Adrenal gland (tissue), 12 donors: ENCODE data around the gene ACYP1. TPM values are rescaled to one million over a fixed set of nuclear protein-coding genes. Genes with fewer than 3 reads are reported as not detected.
"Not testable (repeated sequence)": the region's sequence is repeated elsewhere in the genome, so short reads cannot be mapped to it uniquely, and the experiment has no call there.

Experiments used
- DNase-seq, 7 donors: peaks; one replicate each; pipeline ENCODE4 v3.0.0-alpha.2; 2019 to 2020
- H3K27ac ChIP-seq, 5 donors: fragments of 200-600 bp; sonication (generic) in 4 of 5; 1 replicate in 3 of 5; 2 replicates in 2 of 5; pipeline versions ENCODE4 v1.5.1 to v1.8.0; 2016 to 2020; ENCODE audit warnings: mild to moderate bottlenecking in 1 of 5
- H3K27me3 ChIP-seq: fragments of 200-600 bp; 2 replicates; pipeline ENCODE4 v1.8.0; 2021
- H3K36me3 ChIP-seq, 2 donors: fragments of 200-600 bp; replicated peaks in 1 of 2; 1 replicate in 1 of 2; 2 replicates in 1 of 2; pipeline versions ENCODE4 v1.5.1 to v1.8.0; 2018 to 2022
- H3K4me1 ChIP-seq, 2 donors: fragments of 200-600 bp; replicated peaks in 1 of 2; 1 replicate in 1 of 2; 2 replicates in 1 of 2; pipeline versions ENCODE4 v1.5.1 to v1.8.0; 2018 to 2021
- H3K4me3 ChIP-seq, 4 donors: fragments of 200-600 bp; sonication (generic) in 3 of 4; one replicate each; pipeline ENCODE4 v1.5.1; 2016 to 2018
- H3K9me3 ChIP-seq, 3 donors: fragments of 200-600 bp; sonication (generic) in 1 of 3; replicated peaks in 1 of 3; 1 replicate in 2 of 3; 2 replicates in 1 of 3; pipeline versions ENCODE4 v1.5.1 to v1.8.0; 2016 to 2021
- POLR2A ChIP-seq, 2 donors: fragments of 450-650 bp; IDR thresholded peaks; one replicate each; pipeline ENCODE4 v1.6.1; 2017; ENCODE audit warnings: antibody characterized with exemption in 2 of 2, mild to moderate bottlenecking in 2 of 2, moderate library complexity in 1 of 2
- WGBS, 4 donors: extraction: QIAGEN DNeasy Blood & Tissue Kit in 2 of 4; methylation state at CpG; one replicate each; pipeline versions ENCODE4 v1.1.5 to v1.1.7; 2013 to 2017; 5-methylcytosine and 5-hydroxymethylcytosine counted together
- intact Hi-C, 2 donors: fragments of 100-400 bp; cut with DNase I; formaldehyde crosslinking; loops; one replicate each; pipeline versions ENCODE4 v1.14.1 to v1.15.0; 2022 to 2023
- polyA plus RNA-seq, 3 donors: library from polyadenylated mRNA; stranded (reverse); fragments of 200-250 nt in 2 of 3; fragments of 350-450 nt in 1 of 3; fragmentation: Illumina TruSeq in 1 of 3; extraction: RNeasy Lipid Tissue Mini Kit (QIAGEN cat#74804) in 1 of 3; gene quantifications; one replicate each; pipeline ENCODE4 v1.2.3, GENCODE V29; 2013 to 2014
- total RNA-seq, 9 donors: library from RNA; depleted of rRNA in 4 of 9; stranded (reverse); fragments of >200 nt in 4 of 9; fragments of 120-200 nt in 1 of 9; fragmentation: NEBNext Ultra II Directional in 1 of 9; extraction: Animal tissue kit (Norgen Biotek cat#: 25700) in 1 of 9; gene quantifications; one replicate each; pipeline versions ENCODE4 v1.1.0 to v1.2.4, GENCODE V29; 2013 to 2023
- TF ChIP-seq, protein P1 (sequence below), 6 experiments: fragments of 450-650 bp in 4 of 6; fragments of 200-600 bp in 2 of 6; sonication (generic) in 1 of 6; IDR thresholded peaks; 1 replicate in 5 of 6; 2 replicates in 1 of 6; pipeline versions ENCODE4 v1.5.1 to v1.8.0; 2016 to 2021; ENCODE audit warnings: antibody characterized with exemption in 6 of 6, mild to moderate bottlenecking in 2 of 6, moderate library complexity in 1 of 6
- donor health status: healthy with polysubstance abuse.
- donor health status: Bipolar disorder and iron deficiency.
- donor health status: DM: yes; HTN: yes; CAD: no.
- donor health status: DM: no; HTN: no; CAD: no.
- donor health status: DM: no; HTN: no; CAD: no.
- donor health status: DM: yes; HTN: yes; CAD: no.

The ACYP1 gene
- total and polyA plus RNA-seq, 12 donors: 11.5 to 73.0 (median 23.7) TPM

DNA sequence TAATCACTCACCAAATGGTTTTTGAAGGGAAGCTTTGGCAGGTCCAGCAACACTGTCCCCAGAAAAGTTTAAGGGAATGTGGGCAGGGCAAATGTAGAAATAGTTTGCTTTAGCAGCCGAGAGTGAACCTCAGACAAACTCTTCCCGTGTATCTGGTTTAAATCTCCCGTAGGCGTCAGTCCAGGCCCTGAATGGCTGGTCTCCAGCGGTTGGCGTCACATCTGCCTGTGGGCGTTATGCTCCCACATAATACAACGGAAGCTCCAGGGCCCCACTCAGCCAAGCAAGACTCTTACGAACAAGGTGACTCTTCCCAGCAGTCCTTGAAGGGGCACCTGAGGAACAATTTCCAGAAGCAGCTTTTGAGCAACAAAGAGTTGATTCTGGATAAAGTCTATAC, 6.6 kb upstream of the ACYP1 start:
- no peaks in the 10 kb centered on the region for H3K27me3 ChIP-seq
- TF ChIP-seq, protein P1, sequence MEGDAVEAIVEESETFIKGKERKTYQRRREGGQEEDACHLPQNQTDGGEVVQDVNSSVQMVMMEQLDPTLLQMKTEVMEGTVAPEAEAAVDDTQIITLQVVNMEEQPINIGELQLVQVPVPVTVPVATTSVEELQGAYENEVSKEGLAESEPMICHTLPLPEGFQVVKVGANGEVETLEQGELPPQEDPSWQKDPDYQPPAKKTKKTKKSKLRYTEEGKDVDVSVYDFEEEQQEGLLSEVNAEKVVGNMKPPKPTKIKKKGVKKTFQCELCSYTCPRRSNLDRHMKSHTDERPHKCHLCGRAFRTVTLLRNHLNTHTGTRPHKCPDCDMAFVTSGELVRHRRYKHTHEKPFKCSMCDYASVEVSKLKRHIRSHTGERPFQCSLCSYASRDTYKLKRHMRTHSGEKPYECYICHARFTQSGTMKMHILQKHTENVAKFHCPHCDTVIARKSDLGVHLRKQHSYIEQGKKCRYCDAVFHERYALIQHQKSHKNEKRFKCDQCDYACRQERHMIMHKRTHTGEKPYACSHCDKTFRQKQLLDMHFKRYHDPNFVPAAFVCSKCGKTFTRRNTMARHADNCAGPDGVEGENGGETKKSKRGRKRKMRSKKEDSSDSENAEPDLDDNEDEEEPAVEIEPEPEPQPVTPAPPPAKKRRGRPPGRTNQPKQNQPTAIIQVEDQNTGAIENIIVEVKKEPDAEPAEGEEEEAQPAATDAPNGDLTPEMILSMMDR (IDR thresholded peaks at IDR 0.05): no peak
- no peak for TF ChIP-seq POLR2A (IDR thresholded peaks at IDR 0.05)
- no peaks in the 10 kb centered on the region for H3K9me3 ChIP-seq
- no peak overlapping the region for H3K4me3 ChIP-seq
- no peak for DNase-seq
- intact Hi-C loops: no loop called here
- peaks cover 19 to 22% of the 10 kb centered on the region in 2 donors for H3K4me1 ChIP-seq
- H3K36me3 ChIP-seq: no peaks in the 10 kb centered on the region
- WGBS, 4 donors: 80 to 90% (median 81%) methylated on average over 9 of the region's 9 CpGs
- no peak overlapping the region for H3K27ac ChIP-seq

DNA sequence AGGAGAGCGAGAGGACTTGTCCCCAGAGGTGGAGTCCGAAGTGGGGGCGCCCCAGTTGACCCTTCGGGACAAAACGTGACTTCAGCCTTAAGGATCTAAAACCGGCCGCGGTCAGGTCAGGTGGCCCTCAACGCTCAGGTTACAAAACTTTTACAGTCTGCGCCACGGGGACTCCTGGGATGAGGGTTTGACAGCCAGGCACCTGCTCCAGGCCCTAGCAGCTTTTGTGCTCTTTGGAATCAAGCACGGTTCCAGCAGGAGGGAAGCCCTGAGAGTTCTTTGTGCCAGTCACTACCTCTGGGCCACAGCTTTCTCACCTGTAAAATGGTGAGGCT, 6.0 kb upstream of the ACYP1 start:
- H3K4me1 ChIP-seq: peaks cover 19 to 22% of the 10 kb centered on the region in 2 donors

DNA sequence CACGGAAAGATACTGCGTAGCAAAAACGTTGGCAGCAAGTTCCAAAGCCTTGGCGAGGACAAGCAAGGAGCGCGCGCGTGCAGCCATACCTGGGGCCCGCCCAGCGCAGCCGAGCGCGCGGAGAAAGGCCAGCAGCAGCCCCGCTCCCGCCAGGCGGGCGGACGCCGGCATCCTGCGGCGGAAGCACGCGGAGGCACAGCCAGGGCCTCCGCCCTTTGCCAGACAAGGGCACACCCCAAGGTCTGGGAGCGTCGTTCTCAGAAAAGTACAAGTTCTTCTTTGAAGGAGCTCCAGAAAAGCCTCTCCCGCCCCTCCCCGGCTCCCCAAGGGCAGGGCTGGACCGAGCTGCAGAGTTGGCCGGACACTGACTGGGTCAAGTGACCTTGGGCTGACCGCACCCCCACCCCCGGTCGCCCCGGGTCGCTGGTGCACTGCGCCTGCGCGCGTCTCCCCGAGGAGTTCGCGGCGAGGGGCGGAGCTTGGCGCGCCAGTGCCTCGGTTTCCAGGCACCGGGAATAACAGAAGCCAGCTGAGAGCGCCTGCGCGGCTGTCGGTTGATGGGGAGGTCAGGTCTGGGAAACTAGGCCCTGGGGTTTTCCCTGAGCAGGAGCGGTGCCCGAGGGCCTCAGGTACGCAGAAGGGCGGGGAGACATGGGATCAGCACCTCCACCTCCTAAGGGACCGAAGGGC, 5.4 kb upstream of the ACYP1 start, which contains the start of gene ZC2HC1C:
TSS of gene ZC2HC1C (plus strand) at position 521 of the 690 bp plus-strand sequence. CDS start 933 bp downstream, outside the sequence.
- Histone ChIP-seq H3K27ac (peak within 1 kb of the TSS; percentile 75 to 91 (median 83)), H3K9me3 (no peaks in the 10 kb centered on the region), H3K36me3 (no peaks in the 10 kb centered on the region), H3K4me3 (peak within 1 kb of the TSS in 3 of 4 donors; percentile 3 to 53 (median 17)), H3K4me1 (peaks cover 19 to 22% of the 10 kb centered on the region in 2 donors), H3K27me3 (no peaks in the 10 kb centered on the region)
- whole genome bisulfite sequencing, 4 donors: 0 to 7% (median 2%) methylated on average over 30 to 58 of the region's 58 CpGs
- peak; percentile 50 to 67 for TF ChIP-seq POLR2A (IDR thresholded peaks at IDR 0.05)
- TF ChIP-seq, protein P1 (IDR thresholded peaks at IDR 0.05): peak in 1 of 6 experiments; percentile 17
- intact Hi-C loops: loop anchor here in 1 of 2 donors (10.0 kb wide), 1 partner anchor 64 kb away; the partner anchor contains the start of gene EIF2B2
- peak; percentile 96 to 98 (median 98) for DNase-seq

More for the DNA sequence above, 6.0 kb upstream of the ACYP1 start:
- intact Hi-C loops: loop anchor here in 1 of 2 donors (10.0 kb wide), 1 partner anchor 65 kb away; the partner anchor contains the start of gene EIF2B2
- DNase-seq: no peak
- H3K27me3 ChIP-seq: no peaks in the 10 kb centered on the region
- no peaks in the 10 kb centered on the region for H3K9me3 ChIP-seq
- WGBS, 4 donors: 10 to 33% (median 31%) methylated on average over 1 to 12 of the region's 12 CpGs
- TF ChIP-seq POLR2A (IDR thresholded peaks at IDR 0.05): no peak
- TF ChIP-seq, protein P1 (IDR thresholded peaks at IDR 0.05): no peak
- peak overlapping the region; percentile 75 to 91 (median 83) for H3K27ac ChIP-seq
- no peaks in the 10 kb centered on the region for H3K36me3 ChIP-seq
- H3K4me3 ChIP-seq: peak overlapping the region in 1 of 4 donors; percentile 53

DNA sequence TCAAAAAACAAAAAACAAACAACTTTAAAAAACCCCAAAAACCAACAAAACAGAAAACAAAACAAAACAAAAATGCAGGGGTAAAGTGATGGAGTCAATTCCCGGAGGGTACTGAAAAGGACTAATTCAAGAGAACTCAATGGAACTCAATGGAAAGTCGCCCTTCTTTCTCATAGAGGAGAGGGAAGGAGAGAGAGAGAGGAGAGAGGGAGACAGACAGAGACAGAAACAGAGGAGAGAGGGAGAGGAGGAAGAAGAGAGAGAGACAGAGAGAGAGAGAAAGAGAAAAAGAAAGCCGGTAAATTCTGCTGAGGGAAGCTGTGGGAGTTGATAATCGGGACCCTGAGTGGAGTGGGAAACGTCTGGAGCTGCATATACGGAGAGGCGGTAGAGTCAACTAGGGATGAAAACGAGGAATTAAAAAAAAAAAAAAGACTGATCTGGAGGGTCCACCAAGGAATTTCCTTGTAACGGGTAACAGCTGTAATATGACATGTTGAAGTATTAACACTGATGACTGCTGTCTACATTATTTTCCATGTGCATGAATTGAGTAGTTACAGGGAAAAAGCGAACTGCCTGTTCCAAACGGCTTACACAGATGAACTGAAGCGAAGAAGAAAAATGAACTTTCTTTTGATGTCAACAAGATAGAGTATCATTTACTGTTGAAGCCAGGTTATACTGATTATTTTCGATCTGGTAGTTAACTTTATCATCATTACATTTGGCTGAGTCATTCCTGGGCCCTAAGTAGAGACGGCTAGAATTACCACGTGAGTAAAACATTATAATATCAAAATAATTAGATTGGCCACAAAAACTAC, 4.7 kb upstream of the ACYP1 start:
- peaks cover 19 to 25% of the 10 kb centered on the region in 2 donors for H3K4me1 ChIP-seq
- H3K9me3 ChIP-seq: no peaks in the 10 kb centered on the region
- 11 to 16% (median 13%) methylated on average over 15 of the region's 15 CpGs for WGBS, 4 donors
- no peaks in the 10 kb centered on the region for H3K27me3 ChIP-seq
- no peak for TF ChIP-seq POLR2A (IDR thresholded peaks at IDR 0.05)
- TF ChIP-seq, protein P1 (IDR thresholded peaks at IDR 0.05): no peak
- DNase-seq: no peak
- no peaks in the 10 kb centered on the region for H3K36me3 ChIP-seq
- intact Hi-C loops: loop anchor here in 1 of 2 donors (10.0 kb wide), 1 partner anchor 64 kb away; the partner anchor contains the start of gene EIF2B2
- peak overlapping the region in 3 of 4 donors; percentile 3 to 53 (median 17) for H3K4me3 ChIP-seq
- peak overlapping the region; percentile 75 to 91 (median 83) for H3K27ac ChIP-seq

DNA sequence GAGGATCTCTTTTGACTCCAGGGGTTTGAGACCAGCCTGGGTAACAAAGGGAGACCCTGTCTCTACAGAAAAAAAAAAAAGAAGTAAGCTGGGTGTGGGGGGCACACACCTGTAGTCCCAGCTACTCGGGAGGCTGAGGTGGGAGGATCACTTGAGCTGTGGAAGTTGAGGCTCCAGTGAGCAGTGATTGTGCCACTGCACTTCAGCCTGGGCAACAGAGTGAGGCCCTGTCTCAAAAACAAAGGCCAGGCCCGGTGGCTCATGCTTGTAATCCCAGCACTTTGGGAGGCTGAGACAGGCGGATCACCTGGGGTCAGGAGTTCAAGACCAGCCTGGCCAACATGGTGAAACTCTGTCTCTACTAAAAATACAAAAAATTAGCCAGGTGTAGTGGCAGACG, 3.9 kb upstream of the ACYP1 start:
- Histone ChIP-seq H3K4me3 (peak overlapping the region in 1 of 4 donors; percentile 53), H3K4me1 (peaks cover 19 to 33% of the 10 kb centered on the region in 2 donors)
- intact Hi-C loops: loop anchor here in 1 of 2 donors (10.0 kb wide), 1 partner anchor 63 kb away; the partner anchor contains the start of gene EIF2B2

More for the DNA sequence above, 3.9 kb upstream of the ACYP1 start:
- H3K36me3 ChIP-seq, H3K9me3 ChIP-seq, H3K27me3 ChIP-seq, DNase-seq: not testable (repeated sequence)
- WGBS, 4 donors: 76 to 82% (median 81%) methylated on average over 4 of the region's 4 CpGs
- peak overlapping the region; percentile 75 to 91 (median 83) for H3K27ac ChIP-seq
